IgD-negative memory B cell (primary cell): ENCODE data around the gene ADGRA1. TPM values are rescaled to one million over a fixed set of nuclear protein-coding genes. Genes with fewer than 3 reads are reported as not detected.
A peak's percentile ranks its signal among the peaks of the same experiment; 100 is the strongest.

Source experiments
- H3K27ac Mint-ChIP-seq, 3 donors: one replicate each; pipeline ENCODE4 v1.8.0; 2020 to 2022; ENCODE audit warnings: mild to moderate bottlenecking in 3 of 3, mixed read lengths in 3 of 3, moderate library complexity in 1 of 3
- H3K27me3 Mint-ChIP-seq: one replicate; pipeline ENCODE4 v1.8.0; 2021; ENCODE audit warnings: mixed read lengths
- H3K36me3 Mint-ChIP-seq: one replicate; pipeline ENCODE4 v1.8.0; 2020; ENCODE audit warnings: mild to moderate bottlenecking, mixed read lengths
- H3K4me1 Mint-ChIP-seq, 3 donors: one replicate each; pipeline ENCODE4 v1.8.0; 2020 to 2022; ENCODE audit warnings: mixed read lengths in 3 of 3, mild to moderate bottlenecking in 1 of 3
- H3K4me3 Mint-ChIP-seq, 4 donors: one replicate each; pipeline ENCODE4 v1.8.0; 2020 to 2022; ENCODE audit warnings: mild to moderate bottlenecking in 4 of 4, mixed read lengths in 4 of 4, moderate library complexity in 3 of 4
- H3K9me3 Mint-ChIP-seq, 3 donors: one replicate each; pipeline ENCODE4 v1.8.0; 2020 to 2021; ENCODE audit warnings: mixed read lengths in 3 of 3, mild to moderate bottlenecking in 1 of 3
- polyA plus RNA-seq: library from polyadenylated mRNA; unstranded; fragments of 300-500 nt; fragmentation: Illumina TruSeq; gene quantifications from one replicate; pipeline ENCODE4 v1.2.3, GENCODE V29; 2021

ADGRA1 gene
- polyA plus RNA-seq, 1 donor from 2014 or later, result not detected

- no peak overlapping the region for H3K4me3 Mint-ChIP-seq
- no peak overlapping the region for H3K27ac Mint-ChIP-seq
- H3K36me3 Mint-ChIP-seq, result no peaks in the 10 kb centered on the region
- H3K4me1 Mint-ChIP-seq, result no peaks in the 10 kb centered on the region
- peaks cover 0 to 2% (median 1%) of the 10 kb centered on the region in 3 donors for H3K9me3 Mint-ChIP-seq
- peaks cover 3% of the 10 kb centered on the region for H3K27me3 Mint-ChIP-seq
Observed at GRCh38 chr10:133154996-133155778, 67.5 kb downstream of the ADGRA1 start.

GRCh38 chr10:133156674-133157579, 69.2 kb downstream of the ADGRA1 start:
- H3K27ac Mint-ChIP-seq, result no peak overlapping the region

GRCh38 chr10:133157662-133158436, 70.1 kb downstream of the ADGRA1 start:
- H3K9me3 Mint-ChIP-seq, result no peaks in the 10 kb centered on the region
- peaks cover 16% of the 10 kb centered on the region for H3K27me3 Mint-ChIP-seq
- H3K36me3 Mint-ChIP-seq, result no peaks in the 10 kb centered on the region
- H3K4me1 Mint-ChIP-seq, result peaks cover 0 to 2% (median 0%) of the 10 kb centered on the region in 3 donors
- no peak overlapping the region for H3K27ac Mint-ChIP-seq
- H3K4me3 Mint-ChIP-seq, result peak overlapping the region in 1 of 4 donors; percentile 32

More at GRCh38 chr10:133156674-133157579, 69.2 kb downstream of the ADGRA1 start:
- Mint-ChIP-seq H3K36me3 (no peaks in the 10 kb centered on the region), H3K27me3 (peaks cover 10% of the 10 kb centered on the region), H3K4me3 (no peak overlapping the region), H3K9me3 (no peaks in the 10 kb centered on the region), H3K4me1 (no peaks in the 10 kb centered on the region)

GRCh38 chr10:133158437-133158755, 70.7 kb downstream of the ADGRA1 start:
- peak overlapping the region in 1 of 4 donors; percentile 32 for H3K4me3 Mint-ChIP-seq

GRCh38 chr10:133158756-133159610, 71.3 kb downstream of the ADGRA1 start:
- Mint-ChIP-seq H3K9me3 (no peaks in the 10 kb centered on the region), H3K4me3 (peak overlapping the region in 2 of 4 donors; percentile 57 to 90), H3K27ac (no peak overlapping the region), H3K36me3 (no peaks in the 10 kb centered on the region), H3K4me1 (peaks cover 0 to 2% (median 0%) of the 10 kb centered on the region in 3 donors), H3K27me3 (peaks cover 21% of the 10 kb centered on the region)

More at GRCh38 chr10:133158437-133158755, 70.7 kb downstream of the ADGRA1 start:
- peaks cover 0 to 2% (median 0%) of the 10 kb centered on the region in 3 donors for H3K4me1 Mint-ChIP-seq
- H3K9me3 Mint-ChIP-seq, result no peaks in the 10 kb centered on the region
- H3K27ac Mint-ChIP-seq, result no peak overlapping the region
- H3K36me3 Mint-ChIP-seq, result no peaks in the 10 kb centered on the region
- H3K27me3 Mint-ChIP-seq, result peaks cover 20% of the 10 kb centered on the region

- no peaks in the 10 kb centered on the region for H3K36me3 Mint-ChIP-seq
- H3K27ac Mint-ChIP-seq, result no peak overlapping the region
- peak overlapping the region in 1 of 4 donors; percentile 90 for H3K4me3 Mint-ChIP-seq
- H3K27me3 Mint-ChIP-seq, result peaks cover 21% of the 10 kb centered on the region
- H3K9me3 Mint-ChIP-seq, result no peaks in the 10 kb centered on the region
- H3K4me1 Mint-ChIP-seq, result peaks cover 0 to 2% (median 0%) of the 10 kb centered on the region in 3 donors
Observed at GRCh38 chr10:133159611-133159949, 71.9 kb downstream of the ADGRA1 start.

GRCh38 chr10:133159950-133160825, 72.5 kb downstream of the ADGRA1 start, which contains the start of gene KNDC1:
TSS of gene KNDC1 (plus strand) at chr10:133160219. CDS start at chr10:133160468, 249 bp downstream.
- Mint-ChIP-seq H3K36me3 (no peaks in the 10 kb centered on the region), H3K9me3 (no peaks in the 10 kb centered on the region), H3K4me3 (peak within 1 kb of the TSS in 3 of 4 donors; percentile 55 to 90 (median 57)), H3K4me1 (peaks cover 0 to 2% (median 0%) of the 10 kb centered on the region in 3 donors), H3K27ac (no peak within 1 kb of the TSS), H3K27me3 (peaks cover 21% of the 10 kb centered on the region)

- H3K27ac Mint-ChIP-seq, result no peak overlapping the region
- peaks cover 0 to 2% (median 0%) of the 10 kb centered on the region in 3 donors for H3K4me1 Mint-ChIP-seq
- H3K27me3 Mint-ChIP-seq, result peaks cover 21% of the 10 kb centered on the region
- no peaks in the 10 kb centered on the region for H3K36me3 Mint-ChIP-seq
- H3K9me3 Mint-ChIP-seq, result no peaks in the 10 kb centered on the region
- H3K4me3 Mint-ChIP-seq, result peak overlapping the region in 2 of 4 donors; percentile 12 to 55
Observed at GRCh38 chr10:133160826-133161471, 73.2 kb downstream of the ADGRA1 start.

GRCh38 chr10:133161486-133162109, 73.9 kb downstream of the ADGRA1 start:
- H3K4me3 Mint-ChIP-seq, result peak overlapping the region in 1 of 4 donors; percentile 12
- H3K4me1 Mint-ChIP-seq, result peaks cover 0 to 4% (median 2%) of the 10 kb centered on the region in 3 donors
- H3K36me3 Mint-ChIP-seq, result no peaks in the 10 kb centered on the region
- H3K27me3 Mint-ChIP-seq, result peaks cover 24% of the 10 kb centered on the region
- no peak overlapping the region for H3K27ac Mint-ChIP-seq
- no peaks in the 10 kb centered on the region for H3K9me3 Mint-ChIP-seq

GRCh38 chr10:133162178-133162909, 74.6 kb downstream of the ADGRA1 start:
- Mint-ChIP-seq H3K36me3 (no peaks in the 10 kb centered on the region), H3K4me3 (peak overlapping the region in 1 of 4 donors; percentile 66), H3K27ac (no peak overlapping the region), H3K9me3 (no peaks in the 10 kb centered on the region), H3K4me1 (peaks cover 0 to 4% (median 2%) of the 10 kb centered on the region in 3 donors), H3K27me3 (peaks cover 24% of the 10 kb centered on the region)

- Mint-ChIP-seq H3K4me3 (peak overlapping the region in 1 of 4 donors; percentile 39), H3K27me3 (peaks cover 24% of the 10 kb centered on the region), H3K9me3 (no peaks in the 10 kb centered on the region), H3K27ac (peak overlapping the region in 1 of 3 donors; percentile 10), H3K4me1 (peaks cover 0 to 4% (median 2%) of the 10 kb centered on the region in 3 donors), H3K36me3 (no peaks in the 10 kb centered on the region)
Observed at GRCh38 chr10:133162910-133163856, 75.5 kb downstream of the ADGRA1 start.
